ENCODE measurements around the gene SMIM15.

DNA sequence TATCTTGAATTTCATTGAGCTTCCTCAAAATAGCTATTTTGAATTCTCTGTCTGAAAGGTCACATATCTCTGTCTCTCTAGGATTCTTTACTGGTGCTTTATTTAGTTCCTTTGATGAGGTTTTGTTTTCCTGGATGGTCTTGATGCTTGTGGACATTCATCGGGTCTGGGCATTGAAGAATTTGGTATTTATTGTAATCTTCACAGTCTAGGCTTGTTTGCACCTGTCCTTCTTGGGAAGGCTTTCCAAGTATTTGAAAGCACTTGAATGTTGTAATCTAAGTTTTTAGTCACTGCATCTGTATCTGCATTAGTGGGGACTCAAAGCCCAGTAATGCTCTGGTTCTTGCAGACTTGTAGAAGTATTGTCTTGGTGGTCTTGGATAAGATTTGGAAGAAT lies 47.8 kb downstream of the SMIM15 start:
- TF ChIP-seq POLR2A (IDR thresholded peaks at IDR 0.05) (no peak), POLR2AphosphoS5 (IDR thresholded peaks at IDR 0.05) (no peak), EP300 (IDR thresholded peaks at IDR 0.05) (no peak)
- TF ChIP-seq, protein P1, sequence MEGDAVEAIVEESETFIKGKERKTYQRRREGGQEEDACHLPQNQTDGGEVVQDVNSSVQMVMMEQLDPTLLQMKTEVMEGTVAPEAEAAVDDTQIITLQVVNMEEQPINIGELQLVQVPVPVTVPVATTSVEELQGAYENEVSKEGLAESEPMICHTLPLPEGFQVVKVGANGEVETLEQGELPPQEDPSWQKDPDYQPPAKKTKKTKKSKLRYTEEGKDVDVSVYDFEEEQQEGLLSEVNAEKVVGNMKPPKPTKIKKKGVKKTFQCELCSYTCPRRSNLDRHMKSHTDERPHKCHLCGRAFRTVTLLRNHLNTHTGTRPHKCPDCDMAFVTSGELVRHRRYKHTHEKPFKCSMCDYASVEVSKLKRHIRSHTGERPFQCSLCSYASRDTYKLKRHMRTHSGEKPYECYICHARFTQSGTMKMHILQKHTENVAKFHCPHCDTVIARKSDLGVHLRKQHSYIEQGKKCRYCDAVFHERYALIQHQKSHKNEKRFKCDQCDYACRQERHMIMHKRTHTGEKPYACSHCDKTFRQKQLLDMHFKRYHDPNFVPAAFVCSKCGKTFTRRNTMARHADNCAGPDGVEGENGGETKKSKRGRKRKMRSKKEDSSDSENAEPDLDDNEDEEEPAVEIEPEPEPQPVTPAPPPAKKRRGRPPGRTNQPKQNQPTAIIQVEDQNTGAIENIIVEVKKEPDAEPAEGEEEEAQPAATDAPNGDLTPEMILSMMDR (IDR thresholded peaks at IDR 0.05), result no peak
